NOMO-1 treated with DMSO at 0.1 percent for 48 hours (cell line): ENCODE data around the gene AMY1A.
"Not testable (repeated sequence)": the region's sequence is repeated elsewhere in the genome, so short reads cannot be mapped to it uniquely, and the experiment has no call there.

ENCODE experiments used
- DNase-seq: peaks from one replicate; lab custom pipeline; 2025; ENCODE audit not compliant: unreplicated experiment; lab: John Stamatoyannopoulos, UW

The AMY1A gene

DNA sequence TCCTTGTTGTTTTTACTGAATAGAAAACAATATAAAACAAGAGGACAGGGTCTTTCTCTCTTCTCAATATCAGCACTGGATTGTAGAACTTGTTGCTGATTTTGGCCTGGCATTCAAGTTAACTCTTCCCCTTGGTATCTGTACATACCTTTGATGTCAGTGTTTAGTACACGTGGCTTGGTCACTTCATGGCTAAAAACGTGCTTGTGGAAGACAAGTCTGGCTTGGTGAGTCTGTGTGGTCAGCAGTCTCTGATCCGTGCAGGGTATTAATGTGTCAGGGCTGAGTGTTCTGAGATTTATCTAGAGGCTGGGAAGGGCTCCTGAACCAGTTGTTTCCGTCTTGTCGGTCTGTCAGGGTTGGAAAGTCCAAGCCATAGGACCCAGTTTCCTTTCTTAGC lies at the start of gene AMY1A:
Gene AMY1A, plus strand, starts transcription at position 301 of the 400 bp plus-strand sequence. CDS start 571 bp downstream, outside the sequence.
- not testable (repeated sequence) for DNase-seq

DNA sequence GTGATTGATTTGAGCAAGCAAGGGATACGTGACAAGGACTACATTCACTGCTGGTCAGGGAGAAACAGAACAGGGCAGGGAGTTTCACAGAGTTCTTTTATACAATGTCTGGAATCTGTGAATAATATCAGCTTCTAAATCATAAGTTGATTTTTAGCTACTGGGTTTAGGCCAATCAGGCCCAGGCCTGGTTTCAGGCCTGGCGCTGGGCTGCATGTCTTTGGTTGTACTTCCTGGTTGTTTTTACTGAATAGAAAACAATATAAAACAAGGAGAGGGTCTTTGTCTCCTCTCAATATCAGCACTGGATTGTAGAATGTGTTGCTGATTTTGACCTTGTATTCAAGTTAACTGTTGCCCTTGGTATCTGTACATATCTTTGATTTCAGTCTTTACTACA lies 39.2 kb upstream of the AMY1A start:
- no peak for DNase-seq

DNA sequence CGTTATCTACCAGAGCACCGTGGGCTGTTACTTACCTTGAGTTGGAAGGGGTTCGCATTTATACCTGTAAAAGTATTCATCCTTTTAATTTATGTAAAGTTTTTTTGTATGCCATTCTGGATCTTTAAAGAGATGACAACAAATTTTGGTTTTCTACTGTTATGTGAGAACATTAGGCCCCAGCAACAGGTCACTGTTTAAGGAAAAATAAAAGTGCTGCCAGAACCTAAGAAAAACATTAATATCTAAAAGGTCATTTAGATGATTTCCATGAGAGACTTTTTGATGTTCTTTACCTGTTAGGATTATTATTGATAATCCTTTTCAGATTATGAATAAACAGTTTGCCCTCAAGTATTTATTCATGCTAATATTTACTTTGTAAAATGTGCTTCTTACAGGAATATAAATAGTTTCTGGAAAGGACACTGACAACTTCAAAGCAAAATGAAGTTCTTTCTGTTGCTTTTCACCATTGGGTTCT lies 38.5 kb upstream of the AMY1A start, which contains the start of gene AMY2A:
Gene AMY2A, plus strand, starts transcription at position 434 of the 484 bp plus-strand sequence. Its CDS starts 14 bp downstream, at position 448.
- not testable (repeated sequence) for DNase-seq

DNA sequence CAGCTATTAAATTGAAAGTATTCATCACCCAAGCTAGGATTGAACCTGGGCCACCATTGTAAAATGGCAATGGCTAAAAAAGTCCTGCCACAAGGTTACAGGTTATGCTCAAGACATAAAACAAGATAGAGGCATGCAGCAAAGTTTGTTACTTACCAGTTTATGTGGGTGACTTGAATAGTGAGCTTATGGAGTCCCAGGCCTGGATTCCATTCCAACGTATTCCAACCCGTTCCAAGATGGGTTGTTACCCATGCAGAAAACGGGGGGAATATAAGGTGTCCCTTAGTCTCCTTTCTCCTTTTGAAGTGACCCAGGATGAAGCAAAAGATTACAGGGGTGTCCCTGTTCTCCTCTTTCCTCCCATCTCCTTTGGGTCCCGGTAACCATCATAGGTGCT lies 28.1 kb upstream of the AMY1A start:
- not testable (repeated sequence) for DNase-seq

DNA sequence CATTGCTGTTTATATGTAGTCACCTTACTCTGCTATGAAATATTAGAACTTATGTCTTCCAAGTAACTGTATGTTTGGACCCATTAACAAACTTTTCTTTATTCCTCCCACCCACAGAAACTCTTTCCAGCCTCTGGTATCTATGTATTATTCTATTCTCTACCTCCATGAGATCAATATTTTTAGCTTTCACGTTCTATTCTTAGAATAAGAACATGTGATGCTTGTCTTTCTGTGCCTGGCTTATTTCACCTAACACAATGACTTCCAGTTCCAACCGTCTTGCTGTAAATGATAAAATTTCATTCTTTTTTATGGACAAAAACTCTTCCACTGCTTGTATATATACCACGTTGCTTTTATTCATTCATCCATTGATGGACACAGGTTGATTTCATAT lies 14.4 kb upstream of the AMY1A start:
- not testable (repeated sequence) for DNase-seq

DNA sequence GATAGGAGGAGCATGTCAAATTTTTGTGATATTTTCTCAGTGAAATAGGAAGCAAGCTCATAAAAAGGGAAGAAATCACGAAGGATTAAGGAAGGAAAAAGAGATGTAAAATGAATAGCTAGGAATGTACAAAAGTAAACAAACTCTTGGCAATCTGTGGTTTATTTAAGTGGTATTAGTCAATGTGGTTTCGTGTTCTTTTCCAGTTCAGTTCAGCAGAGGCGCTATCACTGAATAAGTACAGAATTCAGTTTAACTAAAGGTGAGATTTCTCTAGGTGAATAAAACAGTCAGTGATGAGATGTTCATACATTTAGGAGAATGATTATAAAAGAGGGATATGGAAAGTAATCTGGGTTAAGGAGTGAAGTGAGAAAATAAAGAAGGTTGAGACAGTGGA lies 11.7 kb upstream of the AMY1A start:
- not testable (repeated sequence) for DNase-seq

DNA sequence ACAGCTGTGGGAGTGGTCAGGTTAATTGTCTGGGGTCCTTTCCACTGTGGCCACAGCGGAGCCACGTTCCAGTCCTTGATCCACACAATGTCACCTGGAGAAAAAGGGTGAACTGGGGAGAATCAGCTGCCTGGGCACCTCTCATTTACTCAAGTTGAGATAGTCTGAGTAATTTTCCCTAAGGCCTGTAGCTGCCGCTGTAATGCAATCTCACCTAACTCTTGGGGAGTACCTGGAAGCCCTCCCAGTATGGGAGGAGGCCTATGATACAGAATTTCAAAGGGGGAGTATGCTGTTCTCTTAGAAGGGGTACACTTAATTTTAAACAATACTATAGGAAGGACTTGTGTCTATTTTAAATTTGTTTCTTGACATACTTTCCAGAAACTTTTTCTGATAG lies 5.3 kb upstream of the AMY1A start:
- DNase-seq: not testable (repeated sequence)

DNA sequence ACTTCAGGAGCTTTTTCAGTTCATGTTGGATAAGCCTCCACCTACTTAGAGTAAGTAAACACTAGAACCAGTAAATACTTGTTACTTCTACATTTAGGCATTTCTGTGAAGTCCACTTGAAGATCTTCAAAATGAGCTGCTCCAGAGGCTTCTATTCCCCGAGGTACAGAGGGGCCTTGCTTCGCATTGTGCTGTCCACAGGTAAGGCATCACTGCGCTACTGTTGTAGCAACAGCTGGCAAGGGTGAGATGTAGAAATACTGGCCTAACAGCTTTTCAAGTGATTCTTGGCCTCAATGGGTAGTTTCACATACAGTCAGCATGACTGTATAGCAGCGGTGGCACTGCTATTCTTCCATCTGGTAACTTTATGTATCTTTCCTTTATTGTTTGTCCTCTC lies 4.7 kb upstream of the AMY1A start:
- DNase-seq: not testable (repeated sequence)

DNA sequence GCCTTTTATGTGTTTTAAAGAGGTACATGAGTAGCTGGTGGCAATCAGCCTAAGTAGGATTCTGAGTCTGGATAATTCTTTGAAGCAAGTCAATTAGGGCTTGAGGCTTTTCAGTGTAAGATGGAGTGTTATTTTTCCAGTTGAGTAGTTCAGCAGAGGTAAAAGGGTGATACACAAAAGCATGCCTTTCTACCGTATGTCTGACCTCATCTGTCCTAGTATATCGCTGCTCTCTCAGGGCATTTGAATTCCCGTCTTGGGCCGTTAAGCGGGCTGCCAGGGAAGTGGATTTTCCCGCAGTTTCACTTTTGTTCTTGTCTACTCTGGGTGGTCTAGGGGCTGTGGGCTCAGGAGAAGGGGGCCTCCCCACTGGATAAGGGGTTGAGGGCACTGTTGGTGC lies 1.4 kb upstream of the AMY1A start:
- not testable (repeated sequence) for DNase-seq

DNA sequence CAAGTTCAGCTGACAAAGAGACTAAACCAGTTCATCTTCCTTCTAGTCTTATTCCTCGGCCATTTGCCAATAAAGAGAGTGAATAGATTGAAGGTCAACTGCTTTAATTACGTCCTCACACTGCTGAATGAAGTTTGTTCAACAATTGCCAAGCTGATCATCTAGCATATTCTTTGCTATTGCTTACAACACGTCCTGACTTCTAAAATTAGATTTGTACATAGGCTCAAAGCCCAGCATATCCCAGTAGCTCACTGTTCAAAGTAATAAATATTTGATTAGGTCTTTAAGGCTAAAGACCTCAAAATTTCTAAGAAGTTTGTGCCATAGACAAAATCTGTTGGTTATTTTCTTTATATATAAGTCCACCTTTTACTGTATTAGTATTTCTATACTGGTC lies 20.8 kb downstream of the AMY1A start:
- DNase-seq: not testable (repeated sequence)

DNA sequence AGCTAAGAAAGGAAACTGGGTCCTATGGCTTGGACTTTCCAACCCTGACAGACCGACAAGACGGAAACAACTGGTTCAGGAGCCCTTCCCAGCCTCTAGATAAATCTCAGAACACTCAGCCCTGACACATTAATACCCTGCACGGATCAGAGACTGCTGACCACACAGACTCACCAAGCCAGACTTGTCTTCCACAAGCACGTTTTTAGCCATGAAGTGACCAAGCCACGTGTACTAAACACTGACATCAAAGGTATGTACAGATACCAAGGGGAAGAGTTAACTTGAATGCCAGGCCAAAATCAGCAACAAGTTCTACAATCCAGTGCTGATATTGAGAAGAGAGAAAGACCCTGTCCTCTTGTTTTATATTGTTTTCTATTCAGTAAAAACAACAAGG lies 40.5 kb downstream of the AMY1A start, which contains the start of gene AMY1B:
Gene AMY1B, minus strand, starts transcription at position 101 of the 400 bp plus-strand sequence. CDS start 571 bp downstream, outside the sequence.
- DNase-seq: not testable (repeated sequence)

DNA sequence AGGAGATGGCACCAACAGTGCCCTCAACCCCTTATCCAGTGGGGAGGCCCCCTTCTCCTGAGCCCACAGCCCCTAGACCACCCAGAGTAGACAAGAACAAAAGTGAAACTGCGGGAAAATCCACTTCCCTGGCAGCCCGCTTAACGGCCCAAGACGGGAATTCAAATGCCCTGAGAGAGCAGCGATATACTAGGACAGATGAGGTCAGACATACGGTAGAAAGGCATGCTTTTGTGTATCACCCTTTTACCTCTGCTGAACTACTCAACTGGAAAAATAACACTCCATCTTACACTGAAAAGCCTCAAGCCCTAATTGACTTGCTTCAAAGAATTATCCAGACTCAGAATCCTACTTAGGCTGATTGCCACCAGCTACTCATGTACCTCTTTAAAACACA lies 41.9 kb downstream of the AMY1A start:
- not testable (repeated sequence) for DNase-seq

DNA sequence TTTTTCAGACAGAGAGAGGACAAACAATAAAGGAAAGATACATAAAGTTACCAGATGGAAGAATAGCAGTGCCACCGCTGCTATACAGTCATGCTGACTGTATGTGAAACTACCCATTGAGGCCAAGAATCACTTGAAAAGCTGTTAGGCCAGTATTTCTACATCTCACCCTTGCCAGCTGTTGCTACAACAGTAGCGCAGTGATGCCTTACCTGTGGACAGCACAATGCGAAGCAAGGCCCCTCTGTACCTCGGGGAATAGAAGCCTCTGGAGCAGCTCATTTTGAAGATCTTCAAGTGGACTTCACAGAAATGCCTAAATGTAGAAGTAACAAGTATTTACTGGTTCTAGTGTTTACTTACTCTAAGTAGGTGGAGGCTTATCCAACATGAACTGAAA lies 45.1 kb downstream of the AMY1A start:
- not testable (repeated sequence) for DNase-seq

DNA sequence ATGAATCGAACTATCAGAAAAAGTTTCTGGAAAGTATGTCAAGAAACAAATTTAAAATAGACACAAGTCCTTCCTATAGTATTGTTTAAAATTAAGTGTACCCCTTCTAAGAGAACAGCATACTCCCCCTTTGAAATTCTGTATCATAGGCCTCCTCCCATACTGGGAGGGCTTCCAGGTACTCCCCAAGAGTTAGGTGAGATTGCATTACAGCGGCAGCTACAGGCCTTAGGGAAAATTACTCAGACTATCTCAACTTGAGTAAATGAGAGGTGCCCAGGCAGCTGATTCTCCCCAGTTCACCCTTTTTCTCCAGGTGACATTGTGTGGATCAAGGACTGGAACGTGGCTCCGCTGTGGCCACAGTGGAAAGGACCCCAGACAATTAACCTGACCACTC lies 45.7 kb downstream of the AMY1A start:
- DNase-seq: not testable (repeated sequence)

DNA sequence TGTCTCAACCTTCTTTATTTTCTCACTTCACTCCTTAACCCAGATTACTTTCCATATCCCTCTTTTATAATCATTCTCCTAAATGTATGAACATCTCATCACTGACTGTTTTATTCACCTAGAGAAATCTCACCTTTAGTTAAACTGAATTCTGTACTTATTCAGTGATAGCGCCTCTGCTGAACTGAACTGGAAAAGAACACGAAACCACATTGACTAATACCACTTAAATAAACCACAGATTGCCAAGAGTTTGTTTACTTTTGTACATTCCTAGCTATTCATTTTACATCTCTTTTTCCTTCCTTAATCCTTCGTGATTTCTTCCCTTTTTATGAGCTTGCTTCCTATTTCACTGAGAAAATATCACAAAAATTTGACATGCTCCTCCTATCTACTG lies 52.1 kb downstream of the AMY1A start:
- not testable (repeated sequence) for DNase-seq

DNA sequence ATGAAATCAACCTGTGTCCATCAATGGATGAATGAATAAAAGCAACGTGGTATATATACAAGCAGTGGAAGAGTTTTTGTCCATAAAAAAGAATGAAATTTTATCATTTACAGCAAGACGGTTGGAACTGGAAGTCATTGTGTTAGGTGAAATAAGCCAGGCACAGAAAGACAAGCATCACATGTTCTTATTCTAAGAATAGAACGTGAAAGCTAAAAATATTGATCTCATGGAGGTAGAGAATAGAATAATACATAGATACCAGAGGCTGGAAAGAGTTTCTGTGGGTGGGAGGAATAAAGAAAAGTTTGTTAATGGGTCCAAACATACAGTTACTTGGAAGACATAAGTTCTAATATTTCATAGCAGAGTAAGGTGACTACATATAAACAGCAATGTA lies 54.8 kb downstream of the AMY1A start:
- not testable (repeated sequence) for DNase-seq
